ENCODE results near the gene CYTH1.

GRCh38 chr17:78802008-78802407, 19.9 kb upstream of the CYTH1 start:
- TF ChIP-seq CTCF (IDR thresholded peaks at IDR 0.05; ENCODE audit: low read depth, low read length, missing input control) (no peak), TAF1 (conservative IDR thresholded peaks at IDR 0.05) (no peak), GABPA (IDR thresholded peaks at IDR 0.05 in 1 of 2, conservative IDR thresholded peaks at IDR 0.05 in 1 of 2) (no peak), RXRA (IDR thresholded peaks at IDR 0.05) (no peak), SP1 (IDR thresholded peaks at IDR 0.05) (no peak)
